WTC11 (cell line): ENCODE data around the gene ZSWIM4. TPM values are rescaled to one million over a fixed set of nuclear protein-coding genes. Genes with fewer than 3 reads are reported as not detected.
"Not testable (repeated sequence)": the region's sequence is repeated elsewhere in the genome, so short reads cannot be mapped to it uniquely, and the experiment has no call there.

Experiments used
- ATAC-seq: fragments of 200-7000 bp; cut with Tn5 transposase; 2 replicates; pipeline ENCODE4 v1.10.0; 2021; ENCODE audit warnings: mild to moderate bottlenecking, moderate library complexity
- CTCF ChIA-PET: fragments of 300-600 bp; sonication (Branson Sonifier 250); formaldehyde crosslinking; loops from one replicate; lab custom pipeline; 2021; ENCODE audit warnings: antibody characterized with exemption; lab: Charles Lee
- POLR2A ChIA-PET: fragments of 350-600 bp; sonication (Branson Sonifier 250); formaldehyde crosslinking; loops from one replicate; lab custom pipeline; 2021; ENCODE audit warnings: antibody characterized with exemption; lab: Charles Lee
- DNase-seq: peaks from one replicate; pipeline ENCODE4 v3.0.0; 2021; ENCODE audit warnings: low spot score
- H3K27ac Mint-ChIP-seq: 2 replicates; pipeline ENCODE4 v1.8.0; 2021; ENCODE audit warnings: mixed read lengths
- H3K27me3 Mint-ChIP-seq: 2 replicates; pipeline ENCODE4 v1.8.0; 2021; ENCODE audit warnings: low read depth, mild to moderate bottlenecking, moderate library complexity, mixed read lengths
- H3K36me3 Mint-ChIP-seq: 2 replicates; pipeline ENCODE4 v1.8.0; 2021; ENCODE audit warnings: mixed read lengths
- H3K4me1 Mint-ChIP-seq: 2 replicates; pipeline ENCODE4 v1.8.0; 2022; ENCODE audit warnings: mixed read lengths
- H3K4me3 Mint-ChIP-seq: 2 replicates; pipeline ENCODE4 v1.8.0; 2021; ENCODE audit warnings: mild to moderate bottlenecking, moderate library complexity, mixed read lengths
- H3K9me3 Mint-ChIP-seq: 2 replicates; pipeline ENCODE4 v1.8.0; 2021; ENCODE audit warnings: mixed read lengths
- CBFB ChIP-seq: sonication (generic); formaldehyde crosslinking; IDR thresholded peaks from 2 replicates; pipeline ENCODE4 v1.8.1; 2022; ENCODE audit warnings: mild to moderate bottlenecking, low read depth, missing genetic modification reagents
- JAZF1 ChIP-seq: fragments of 250-450 bp; sonication (Bioruptor Pico); IDR thresholded peaks from 2 replicates; pipeline ENCODE4 v1.9.0; 2021; ENCODE audit warnings: moderate library complexity, mild to moderate bottlenecking, inconsistent platforms
- KAT7 ChIP-seq: sonication (generic); formaldehyde crosslinking; IDR thresholded peaks from 2 replicates; pipeline ENCODE4 v1.8.1; 2023; ENCODE audit warnings: missing genetic modification reagents, mild to moderate bottlenecking, borderline replicate concordance
- MXD4 ChIP-seq: fragments of 250-450 bp; sonication (Bioruptor Pico); IDR thresholded peaks from 2 replicates; pipeline ENCODE4 v1.8.0; 2021; ENCODE audit warnings: mild to moderate bottlenecking, moderate library complexity, borderline replicate concordance
- MYBL2 ChIP-seq: sonication (generic); formaldehyde crosslinking; IDR thresholded peaks from 2 replicates; pipeline ENCODE4 v1.8.1; 2023; ENCODE audit warnings: mild to moderate bottlenecking, moderate library complexity, missing genetic modification reagents
- NFYB ChIP-seq: sonication (generic); formaldehyde crosslinking; conservative IDR thresholded peaks from 2 replicates; pipeline ENCODE4 v1.8.0; 2022; ENCODE audit warnings: low read depth, missing genetic modification reagents
- NR1H2 ChIP-seq: sonication (generic); formaldehyde crosslinking; IDR thresholded peaks from 2 replicates; pipeline ENCODE4 v1.9.0; 2021; ENCODE audit warnings: mild to moderate bottlenecking, moderate library complexity, missing genetic modification reagents
- TCF7 ChIP-seq: sonication (generic); formaldehyde crosslinking; IDR thresholded peaks from 2 replicates; pipeline ENCODE4 v1.8.0; 2022; ENCODE audit warnings: mild to moderate bottlenecking, low read depth, missing genetic modification reagents, moderate library complexity
- ZNF317 ChIP-seq: sonication (generic); formaldehyde crosslinking; IDR thresholded peaks from 2 replicates; pipeline ENCODE4 v1.8.1; 2023; ENCODE audit warnings: low read depth, mild to moderate bottlenecking, moderate library complexity, missing genetic modification reagents, borderline replicate concordance
- total RNA-seq: library from RNA; stranded (reverse); gene quantifications from 3 replicates; pipeline ENCODE4 v1.2.3, GENCODE V29; 2021
- TF ChIP-seq, protein P1 (sequence below): fragments of 250-450 bp; sonication (Bioruptor Pico); IDR thresholded peaks from 2 replicates; pipeline ENCODE4 v1.9.0; 2021; ENCODE audit warnings: mild to moderate bottlenecking
- TF ChIP-seq, protein P2 (sequence below): sonication (generic); formaldehyde crosslinking; IDR thresholded peaks from 2 replicates; pipeline ENCODE4 v1.8.1; 2023; ENCODE audit warnings: mild to moderate bottlenecking, missing genetic modification reagents
- TF ChIP-seq, protein P3 (sequence below): sonication (generic); formaldehyde crosslinking; IDR thresholded peaks from 2 replicates; pipeline ENCODE4 v1.8.1; 2022; ENCODE audit warnings: missing genetic modification reagents, borderline replicate concordance
- TF ChIP-seq, protein P4 (sequence below): sonication (generic); formaldehyde crosslinking; IDR thresholded peaks from 2 replicates; pipeline ENCODE4 v1.8.0; 2023; ENCODE audit warnings: mild to moderate bottlenecking, missing genetic modification reagents
- TF ChIP-seq, protein P5 (sequence below): sonication (generic); formaldehyde crosslinking; IDR thresholded peaks from 2 replicates; pipeline ENCODE4 v1.8.1; 2022; ENCODE audit warnings: low read depth, mild to moderate bottlenecking, moderate library complexity, missing genetic modification reagents, borderline replicate concordance

The ZSWIM4 gene
- total RNA-seq, 1 experiment from 2014 or later = 33.4 TPM

DNA sequence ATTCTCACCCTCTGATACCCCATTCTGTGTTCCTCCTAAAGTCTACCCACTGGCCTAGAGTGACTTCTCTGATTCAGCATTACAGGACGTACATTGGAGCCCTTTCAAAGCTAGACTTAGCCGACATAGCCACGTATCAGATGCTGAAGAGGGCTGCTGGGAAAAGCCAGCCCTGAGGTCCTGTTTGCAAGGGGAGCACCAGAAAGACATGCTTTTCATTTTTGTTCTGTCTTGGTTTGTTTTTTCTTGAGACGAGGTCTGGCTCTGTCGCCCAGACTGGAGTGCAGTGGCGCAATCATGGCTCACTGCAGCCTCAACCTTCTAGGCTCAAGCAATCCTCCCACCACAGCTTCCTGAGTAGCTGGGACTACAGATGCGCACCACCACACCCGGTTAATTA, 6.3 kb upstream of the ZSWIM4 start (continued):
- TF ChIP-seq, protein P1, sequence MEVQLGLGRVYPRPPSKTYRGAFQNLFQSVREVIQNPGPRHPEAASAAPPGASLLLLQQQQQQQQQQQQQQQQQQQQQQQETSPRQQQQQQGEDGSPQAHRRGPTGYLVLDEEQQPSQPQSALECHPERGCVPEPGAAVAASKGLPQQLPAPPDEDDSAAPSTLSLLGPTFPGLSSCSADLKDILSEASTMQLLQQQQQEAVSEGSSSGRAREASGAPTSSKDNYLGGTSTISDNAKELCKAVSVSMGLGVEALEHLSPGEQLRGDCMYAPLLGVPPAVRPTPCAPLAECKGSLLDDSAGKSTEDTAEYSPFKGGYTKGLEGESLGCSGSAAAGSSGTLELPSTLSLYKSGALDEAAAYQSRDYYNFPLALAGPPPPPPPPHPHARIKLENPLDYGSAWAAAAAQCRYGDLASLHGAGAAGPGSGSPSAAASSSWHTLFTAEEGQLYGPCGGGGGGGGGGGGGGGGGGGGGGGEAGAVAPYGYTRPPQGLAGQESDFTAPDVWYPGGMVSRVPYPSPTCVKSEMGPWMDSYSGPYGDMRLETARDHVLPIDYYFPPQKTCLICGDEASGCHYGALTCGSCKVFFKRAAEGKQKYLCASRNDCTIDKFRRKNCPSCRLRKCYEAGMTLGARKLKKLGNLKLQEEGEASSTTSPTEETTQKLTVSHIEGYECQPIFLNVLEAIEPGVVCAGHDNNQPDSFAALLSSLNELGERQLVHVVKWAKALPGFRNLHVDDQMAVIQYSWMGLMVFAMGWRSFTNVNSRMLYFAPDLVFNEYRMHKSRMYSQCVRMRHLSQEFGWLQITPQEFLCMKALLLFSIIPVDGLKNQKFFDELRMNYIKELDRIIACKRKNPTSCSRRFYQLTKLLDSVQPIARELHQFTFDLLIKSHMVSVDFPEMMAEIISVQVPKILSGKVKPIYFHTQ = no peak

DNA sequence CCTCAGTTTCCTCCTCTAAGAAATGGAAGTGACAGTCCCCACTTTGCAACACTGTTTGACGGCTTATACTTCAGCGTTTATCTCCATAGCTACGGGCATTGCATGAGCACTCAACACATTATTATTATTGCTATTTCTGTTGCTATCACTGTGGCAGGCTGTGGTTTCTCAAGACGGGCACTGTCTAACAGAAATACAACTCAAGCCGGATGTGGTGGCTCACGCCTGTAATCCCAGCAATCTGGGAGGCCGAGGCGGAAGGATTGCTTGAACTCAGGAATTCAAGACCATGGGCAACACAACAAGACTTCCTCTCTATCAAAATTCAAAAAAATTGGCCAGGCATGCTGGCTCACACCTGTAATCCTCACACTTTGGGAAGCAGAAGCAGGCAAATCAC, 4.9 kb upstream of the ZSWIM4 start:
- Mint-ChIP-seq H3K4me3 (no peak overlapping the region), H3K9me3 (no peaks in the 10 kb centered on the region), H3K36me3 (no peaks in the 10 kb centered on the region), H3K27ac (no peak overlapping the region), H3K27me3 (no peaks in the 10 kb centered on the region), H3K4me1 (peaks cover 7% of the 10 kb centered on the region)
- ChIA-PET POLR2A (no interaction called here), CTCF (no interaction called here)
- ATAC-seq = no peak
- DNase-seq = no peak
- TF ChIP-seq NR1H2 (CRISPR knock-in tag) (no peak), TCF7 (no peak), NFYB (CRISPR knock-in tag) (no peak), ZNF317 (no peak), MXD4 (no peak), MYBL2 (CRISPR knock-in tag) (no peak), KAT7 (CRISPR knock-in tag) (no peak), JAZF1 (CRISPR knock-in tag) (no peak), CBFB (CRISPR knock-in tag) (no peak)
- TF ChIP-seq, protein P2, sequence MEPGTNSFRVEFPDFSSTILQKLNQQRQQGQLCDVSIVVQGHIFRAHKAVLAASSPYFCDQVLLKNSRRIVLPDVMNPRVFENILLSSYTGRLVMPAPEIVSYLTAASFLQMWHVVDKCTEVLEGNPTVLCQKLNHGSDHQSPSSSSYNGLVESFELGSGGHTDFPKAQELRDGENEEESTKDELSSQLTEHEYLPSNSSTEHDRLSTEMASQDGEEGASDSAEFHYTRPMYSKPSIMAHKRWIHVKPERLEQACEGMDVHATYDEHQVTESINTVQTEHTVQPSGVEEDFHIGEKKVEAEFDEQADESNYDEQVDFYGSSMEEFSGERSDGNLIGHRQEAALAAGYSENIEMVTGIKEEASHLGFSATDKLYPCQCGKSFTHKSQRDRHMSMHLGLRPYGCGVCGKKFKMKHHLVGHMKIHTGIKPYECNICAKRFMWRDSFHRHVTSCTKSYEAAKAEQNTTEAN (CRISPR knock-in tag) = no peak
- TF ChIP-seq, protein P3, sequence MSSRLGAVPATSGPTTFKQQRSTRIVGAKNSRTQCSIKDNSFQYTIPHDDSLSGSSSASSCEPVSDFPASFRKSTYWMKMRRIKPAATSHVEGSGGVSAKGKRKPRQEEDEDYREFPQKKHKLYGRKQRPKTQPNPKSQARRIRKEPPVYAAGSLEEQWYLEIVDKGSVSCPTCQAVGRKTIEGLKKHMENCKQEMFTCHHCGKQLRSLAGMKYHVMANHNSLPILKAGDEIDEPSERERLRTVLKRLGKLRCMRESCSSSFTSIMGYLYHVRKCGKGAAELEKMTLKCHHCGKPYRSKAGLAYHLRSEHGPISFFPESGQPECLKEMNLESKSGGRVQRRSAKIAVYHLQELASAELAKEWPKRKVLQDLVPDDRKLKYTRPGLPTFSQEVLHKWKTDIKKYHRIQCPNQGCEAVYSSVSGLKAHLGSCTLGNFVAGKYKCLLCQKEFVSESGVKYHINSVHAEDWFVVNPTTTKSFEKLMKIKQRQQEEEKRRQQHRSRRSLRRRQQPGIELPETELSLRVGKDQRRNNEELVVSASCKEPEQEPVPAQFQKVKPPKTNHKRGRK (CRISPR knock-in tag) = no peak
- TF ChIP-seq, protein P4, sequence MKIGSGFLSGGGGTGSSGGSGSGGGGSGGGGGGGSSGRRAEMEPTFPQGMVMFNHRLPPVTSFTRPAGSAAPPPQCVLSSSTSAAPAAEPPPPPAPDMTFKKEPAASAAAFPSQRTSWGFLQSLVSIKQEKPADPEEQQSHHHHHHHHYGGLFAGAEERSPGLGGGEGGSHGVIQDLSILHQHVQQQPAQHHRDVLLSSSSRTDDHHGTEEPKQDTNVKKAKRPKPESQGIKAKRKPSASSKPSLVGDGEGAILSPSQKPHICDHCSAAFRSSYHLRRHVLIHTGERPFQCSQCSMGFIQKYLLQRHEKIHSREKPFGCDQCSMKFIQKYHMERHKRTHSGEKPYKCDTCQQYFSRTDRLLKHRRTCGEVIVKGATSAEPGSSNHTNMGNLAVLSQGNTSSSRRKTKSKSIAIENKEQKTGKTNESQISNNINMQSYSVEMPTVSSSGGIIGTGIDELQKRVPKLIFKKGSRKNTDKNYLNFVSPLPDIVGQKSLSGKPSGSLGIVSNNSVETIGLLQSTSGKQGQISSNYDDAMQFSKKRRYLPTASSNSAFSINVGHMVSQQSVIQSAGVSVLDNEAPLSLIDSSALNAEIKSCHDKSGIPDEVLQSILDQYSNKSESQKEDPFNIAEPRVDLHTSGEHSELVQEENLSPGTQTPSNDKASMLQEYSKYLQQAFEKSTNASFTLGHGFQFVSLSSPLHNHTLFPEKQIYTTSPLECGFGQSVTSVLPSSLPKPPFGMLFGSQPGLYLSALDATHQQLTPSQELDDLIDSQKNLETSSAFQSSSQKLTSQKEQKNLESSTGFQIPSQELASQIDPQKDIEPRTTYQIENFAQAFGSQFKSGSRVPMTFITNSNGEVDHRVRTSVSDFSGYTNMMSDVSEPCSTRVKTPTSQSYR (CRISPR knock-in tag) = no peak
- TF ChIP-seq, protein P5, sequence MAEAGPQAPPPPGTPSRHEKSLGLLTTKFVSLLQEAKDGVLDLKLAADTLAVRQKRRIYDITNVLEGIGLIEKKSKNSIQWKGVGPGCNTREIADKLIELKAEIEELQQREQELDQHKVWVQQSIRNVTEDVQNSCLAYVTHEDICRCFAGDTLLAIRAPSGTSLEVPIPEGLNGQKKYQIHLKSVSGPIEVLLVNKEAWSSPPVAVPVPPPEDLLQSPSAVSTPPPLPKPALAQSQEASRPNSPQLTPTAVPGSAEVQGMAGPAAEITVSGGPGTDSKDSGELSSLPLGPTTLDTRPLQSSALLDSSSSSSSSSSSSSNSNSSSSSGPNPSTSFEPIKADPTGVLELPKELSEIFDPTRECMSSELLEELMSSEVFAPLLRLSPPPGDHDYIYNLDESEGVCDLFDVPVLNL (CRISPR knock-in tag) = no peak

DNA sequence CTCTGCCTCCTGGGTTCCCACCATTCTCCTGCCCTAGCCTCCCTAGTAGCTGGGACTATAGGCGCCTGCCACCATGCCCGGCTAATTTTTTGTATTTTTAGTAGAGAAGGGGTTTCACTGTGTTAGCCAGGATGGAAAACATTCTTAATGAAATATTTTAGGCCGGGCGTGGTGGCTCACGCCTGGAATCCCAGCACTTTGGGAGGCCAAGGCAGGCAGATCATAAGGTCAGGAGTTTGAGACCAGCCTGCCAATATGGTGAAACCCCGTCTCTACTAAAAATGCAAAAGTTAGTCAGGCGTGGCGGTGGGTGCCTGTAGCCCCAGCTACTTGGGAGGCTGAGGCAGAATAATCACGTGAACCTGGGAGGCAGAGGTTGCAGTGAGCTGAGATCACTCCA, 1.9 kb upstream of the ZSWIM4 start:
- not testable (repeated sequence) for DNase-seq

More for the DNA sequence above, 1.9 kb upstream of the ZSWIM4 start:
- Mint-ChIP-seq H3K4me1 (peaks cover 16% of the 10 kb centered on the region), H3K27ac (peak overlapping the region; percentile 98)
- not testable (repeated sequence) for H3K9me3 Mint-ChIP-seq, H3K27me3 Mint-ChIP-seq, H3K4me3 Mint-ChIP-seq, H3K36me3 Mint-ChIP-seq, ATAC-seq
- POLR2A ChIA-PET = interaction anchor here (0.6 to 0.9 kb wide), 2 partner anchors 32 to 186 kb away, joined by 3 to 5 read pairs; no protein-coding TSS in a partner anchor
- CTCF ChIA-PET = interaction anchor here (0.7 to 1.3 kb wide), 4 partner anchors 32 to 279 kb away, joined by 3 to 6 read pairs (median 3); partner anchors contain the start of genes MISP3 and PALM3
